GM12878 (cell line): ENCODE data around the gene SLC35F3. TPM values are rescaled to one million over a fixed set of nuclear protein-coding genes. Genes with fewer than 3 reads are reported as not detected.

Experiments
- ATAC-seq: fragments of 200-7000 bp; cut with Tn5 transposase; 3 replicates; pipeline ENCODE4 v1.9.1; 2020; ENCODE audit warnings: mild to moderate bottlenecking, moderate library complexity
- BruUV-seq: library from RNA; stranded (reverse); fragments of 400-500 nt; replicated peaks from 2 replicates; lab custom pipeline; 2021; lab: Mats Ljungman, UMichigan
- CTCF ChIA-PET: fragments of 300-600 bp; sonication (Branson Sonifier 250); formaldehyde crosslinking; extraction: SDS; loops from one replicate; lab custom pipeline; 2021; ENCODE audit warnings: inconsistent platforms; lab: Yijun Ruan, JAX
- POLR2A ChIA-PET: fragments of 350-600 bp; formaldehyde crosslinking; extraction: SDS; loops from one replicate; lab custom pipeline; 2021; ENCODE audit warnings: inconsistent platforms; lab: Charles Lee
- RAD21 ChIA-PET: fragments of 300-600 bp; sonication (Branson Sonifier 250); formaldehyde crosslinking; loops from one replicate; lab custom pipeline; 2023; ENCODE audit warnings: antibody characterized with exemption; ENCODE audit not compliant: unreplicated experiment; lab: Charles Lee
- SMC1A ChIA-PET: fragments of 300-600 bp; sonication (Branson Sonifier 250); formaldehyde crosslinking; loops from one replicate; lab custom pipeline; 2023; ENCODE audit not compliant: unreplicated experiment, uncharacterized antibody; lab: Charles Lee
- DNase-seq: peaks from one replicate; pipeline ENCODE4 v3.0.0-alpha.2; 2011; ENCODE audit warnings: low read depth, low spot score
- FAIRE-seq: peaks from 3 replicates; lab custom pipeline; 2011; peaks lifted over from hg19 to GRCh38; lab: Jason Lieb, UNC
- H2AFZ ChIP-seq: 2 replicates; pipeline ENCODE4 v1.6.0; 2011; ENCODE audit warnings: low read depth, low read length, control low read depth; ENCODE audit not compliant: control insufficient read depth
- H3K27ac ChIP-seq: 2 replicates; pipeline ENCODE4 v1.5.1; 2011; ENCODE audit warnings: control low read depth; ENCODE audit not compliant: control insufficient read depth, insufficient read depth
- H3K27me3 ChIP-seq, 2 experiments: replicated peaks in 1 of 2; 2 replicates each; pipeline versions ENCODE4 v1.6.0 to v1.6.1; 2011; ENCODE audit warnings: low read length in 1 of 2; ENCODE audit not compliant: control insufficient read depth in 2 of 2, insufficient read depth in 2 of 2
- H3K36me3 ChIP-seq, 2 experiments: 2 replicates each; pipeline ENCODE4 v1.5.1; 2011; ENCODE audit warnings: low read length in 1 of 2; ENCODE audit not compliant: control insufficient read depth in 2 of 2, insufficient read depth in 2 of 2
- H3K4me1 ChIP-seq: 2 replicates; pipeline ENCODE4 v1.6.1; 2011; ENCODE audit warnings: mild to moderate bottlenecking, low read length, moderate library complexity, mixed read lengths; ENCODE audit not compliant: control insufficient read depth, insufficient read depth
- H3K4me2 ChIP-seq: 2 replicates; pipeline ENCODE4 v1.6.0; 2011; ENCODE audit warnings: control low read depth; ENCODE audit not compliant: control insufficient read depth, insufficient read depth
- H3K4me3 ChIP-seq: fragments of 200-600 bp; sonication (generic); 2 replicates; pipeline ENCODE4 v1.5.1; 2016
- H3K79me2 ChIP-seq: 2 replicates; pipeline ENCODE4 v1.6.0; 2011; ENCODE audit warnings: low read length; ENCODE audit not compliant: control insufficient read depth, insufficient read depth
- H3K9ac ChIP-seq: 2 replicates; pipeline ENCODE4 v1.8.0; 2011; ENCODE audit warnings: low read length, control low read depth, mixed read lengths; ENCODE audit not compliant: control insufficient read depth, insufficient read depth
- H3K9me3 ChIP-seq: replicated peaks from 3 replicates; pipeline ENCODE4 v1.5.1; 2011; ENCODE audit warnings: mild to moderate bottlenecking, low read length; ENCODE audit not compliant: control insufficient read depth, insufficient read depth
- H4K20me1 ChIP-seq: 2 replicates; pipeline ENCODE4 v1.6.0; 2011; ENCODE audit not compliant: control insufficient read depth, insufficient read depth
- BCL3 ChIP-seq: IDR thresholded peaks from 2 replicates; pipeline ENCODE4 v1.6.1; 2011; ENCODE audit warnings: borderline replicate concordance, low read depth, mild to moderate bottlenecking, moderate library complexity, low read length; ENCODE audit not compliant: insufficient read depth, poor library complexity, severe bottlenecking
- NFIC ChIP-seq: IDR thresholded peaks from 2 replicates; pipeline ENCODE4 v1.6.1; 2012; ENCODE audit warnings: low read depth, mild to moderate bottlenecking, inconsistent platforms, low read length, moderate library complexity
- NFYB ChIP-seq: IDR thresholded peaks from 2 replicates; pipeline ENCODE4 v1.6.1; 2011; ENCODE audit warnings: low read depth, mild to moderate bottlenecking, low read length, improper control_type of control experiment, moderate library complexity; ENCODE audit not compliant: insufficient read depth
- NKRF ChIP-seq: fragments of 450-650 bp; conservative IDR thresholded peaks from 2 replicates; pipeline ENCODE4 v1.6.1; 2017; ENCODE audit warnings: mild to moderate bottlenecking, moderate library complexity
- RAD21 ChIP-seq: IDR thresholded peaks from 2 replicates; pipeline ENCODE4 v1.6.1; 2011; ENCODE audit warnings: mild to moderate bottlenecking, low read depth, low read length, moderate library complexity; ENCODE audit not compliant: insufficient read depth
- RELB ChIP-seq: fragments of 450-650 bp; IDR thresholded peaks from 2 replicates; pipeline ENCODE4 v1.6.1; 2017; ENCODE audit warnings: low read depth, mild to moderate bottlenecking, moderate library complexity
- SMARCA5 ChIP-seq: fragments of 450-650 bp; IDR thresholded peaks from 2 replicates; pipeline ENCODE4 v1.6.1; 2017; ENCODE audit warnings: mild to moderate bottlenecking
- SUPT20H ChIP-seq: IDR thresholded peaks from 2 replicates; pipeline ENCODE4 v1.6.1; 2011; ENCODE audit warnings: low read depth, mild to moderate bottlenecking, low read length, moderate library complexity, borderline replicate concordance; ENCODE audit not compliant: control insufficient read depth
- WGBS: methylation state at CpG from one replicate; pipeline ENCODE4 v1.1.6; 2016; ENCODE audit warnings: low lambda C conversion rate; ENCODE audit not compliant: insufficient replicate concordance, insufficient coverage; ENCODE audit errors: missing lambda C conversion rate; 5-methylcytosine and 5-hydroxymethylcytosine counted together
- in situ Hi-C: fragments of 300-500 bp; cut with MboI; formaldehyde crosslinking; loops from 9 replicates; pipeline ENCODE4 v1.14.3; 2018; ENCODE audit warnings: mixed read lengths
- intact Hi-C: fragments of 100-400 bp; cut with micrococcal nuclease; formaldehyde crosslinking; loops from one replicate; pipeline ENCODE4 v1.14.2; 2022; ENCODE audit not compliant: unreplicated experiment
- polyA plus RNA-seq, 11 experiments: library from polyadenylated mRNA; depleted of rRNA in 4 of 11; unstranded in 6 of 11; stranded (reverse) in 5 of 11; fragments of >200 nt; fragmentation: Nextera tagmentation in 4 of 11; fragmentation: Illumina TruSeq in 1 of 11; extraction: Ambion mirVana in 4 of 11; extraction: Trizol in 1 of 11; gene quantifications; 1 replicate in 1 of 11; 2 replicates in 10 of 11; pipeline versions ENCODE4 v1.2.1 to v1.2.3, GENCODE V29; 2011 to 2016; ENCODE audit warnings: inconsistent platforms in 2 of 11, missing spikeins in 2 of 11, low read depth in 1 of 11
- total RNA-seq, 4 experiments: library from RNA; depleted of rRNA in 3 of 4; stranded (reverse); fragments of >200 nt in 3 of 4; fragmentation: Illumina TruSeq in 1 of 4; extraction: Trizol in 1 of 4; gene quantifications; 2 replicates each; pipeline versions ENCODE4 v1.2.1 to v1.2.3, GENCODE V29; 2013 to 2021

Gene SLC35F3
- total and polyA plus RNA-seq, 10 of the 15 experiments (the other 5 are each of a cell fraction or from before 2014, with no cell fraction given) = 1.0 to 8.6 (median 5.7) TPM

GRCh38 chr1:234241941-234242490 is 337.5 kb downstream of the SLC35F3 start:
- TF ChIP-seq SMARCA5 (no peak), BCL3 (no peak), RELB (no peak), RAD21 (no peak), NKRF (no peak), NFIC (no peak), SUPT20H (no peak), NFYB (no peak)
- no peaks in the 10 kb centered on the region for H4K20me1 ChIP-seq
- H3K4me1 ChIP-seq = peaks cover 36% of the 10 kb centered on the region
- no peaks in the 10 kb centered on the region for H3K79me2 ChIP-seq
- no TSS peak for BruUV-seq
- ChIA-PET RAD21 (interaction anchor here (0.9 to 4.9 kb wide), 4 partner anchors 13 to 68 kb away, joined by 3 to 20 read pairs (median 4); no protein-coding TSS in a partner anchor), POLR2A (no interaction called here), CTCF (interaction anchor here (2.3 to 6.6 kb wide), 3 partner anchors 12 to 67 kb away, joined by 10 to 33 read pairs (median 14); no protein-coding TSS in a partner anchor), SMC1A (interaction anchor here (1.6 to 9.8 kb wide), 3 partner anchors 9 to 26 kb away, joined by 5 to 86 read pairs (median 6); no protein-coding TSS in a partner anchor)
- H2AFZ ChIP-seq = no peak overlapping the region
- no peaks in the 10 kb centered on the region for H3K36me3 ChIP-seq
- in situ Hi-C loops (no loop called here), intact Hi-C loops (loop anchor here (2.0 kb wide), 1 partner anchor 69 kb away; no protein-coding TSS in a partner anchor)
- no peak overlapping the region for H3K4me3 ChIP-seq
- 38% methylated on average over 5 of the region's 5 CpGs for WGBS
- no peaks in the 10 kb centered on the region; the same call in 1 of the 3 replicates for H3K9me3 ChIP-seq
- H3K27ac ChIP-seq = no peak overlapping the region
- ATAC-seq = no peak
- H3K4me2 ChIP-seq = no peak overlapping the region
- DNase-seq = no peak
- FAIRE-seq = no peak
- no peaks in the 10 kb centered on the region for H3K27me3 ChIP-seq
- no peak overlapping the region for H3K9ac ChIP-seq
